ENCODE data around the gene PRDM11.

PRDM11 gene

GRCh38 chr11:45152740-45153595 is 6.5 kb downstream of the PRDM11 start:
- H3K4me3 ChIP-seq (ENCODE audit: low read depth, low read length), result no peak overlapping the region
- in situ Hi-C loops (cut with HindIII; ENCODE audit: low pct_ligation_motif_present, low sequenced_read_pairs), result no loop called here
- H3K27me3 ChIP-seq (replicated peaks), result no peaks in the 10 kb centered on the region
- no peak for TF ChIP-seq CTCF (IDR thresholded peaks at IDR 0.05; ENCODE audit: low read depth, low read length, missing control alignments)
- H3K27ac ChIP-seq, result no peak overlapping the region
- H3K36me3 ChIP-seq (replicated peaks), result no peaks in the 10 kb centered on the region
- no peak for DNase-seq

- Histone ChIP-seq H3K27me3 (replicated peaks) (no peaks in the 10 kb centered on the region), H3K4me3 (ENCODE audit: low read depth, low read length) (no peak overlapping the region), H3K27ac (no peak overlapping the region), H3K36me3 (replicated peaks) (no peaks in the 10 kb centered on the region)
- no peak for DNase-seq
- TF ChIP-seq CTCF (IDR thresholded peaks at IDR 0.05; ENCODE audit: low read depth, low read length, missing control alignments), result no peak
- in situ Hi-C loops (cut with HindIII; ENCODE audit: low pct_ligation_motif_present, low sequenced_read_pairs), result no loop called here
Measured at GRCh38 chr11:45154276-45154675, 7.8 kb downstream of the PRDM11 start.

- in situ Hi-C loops (cut with HindIII; ENCODE audit: low pct_ligation_motif_present, low sequenced_read_pairs), result no loop called here
- no peak overlapping the region for H3K27ac ChIP-seq
Measured at GRCh38 chr11:45155058-45155551, 8.7 kb downstream of the PRDM11 start.

GRCh38 chr11:45155627-45156180 is 9.3 kb downstream of the PRDM11 start:
- DNase-seq, result no peak
- no peaks in the 10 kb centered on the region for H3K27me3 ChIP-seq (replicated peaks)
- H3K27ac ChIP-seq, result no peak overlapping the region
- in situ Hi-C loops (cut with HindIII; ENCODE audit: low pct_ligation_motif_present, low sequenced_read_pairs), result no loop called here
- no peak overlapping the region for H3K4me3 ChIP-seq (ENCODE audit: low read depth, low read length)
- no peaks in the 10 kb centered on the region for H3K36me3 ChIP-seq (replicated peaks)
- no peak for TF ChIP-seq CTCF (IDR thresholded peaks at IDR 0.05; ENCODE audit: low read depth, low read length, missing control alignments)

More at GRCh38 chr11:45155058-45155551, 8.7 kb downstream of the PRDM11 start:
- Histone ChIP-seq H3K27me3 (replicated peaks) (no peaks in the 10 kb centered on the region), H3K4me3 (ENCODE audit: low read depth, low read length) (no peak overlapping the region), H3K36me3 (replicated peaks) (no peaks in the 10 kb centered on the region)
- DNase-seq, result no peak
- TF ChIP-seq CTCF (IDR thresholded peaks at IDR 0.05; ENCODE audit: low read depth, low read length, missing control alignments), result no peak

- in situ Hi-C loops (cut with HindIII; ENCODE audit: low pct_ligation_motif_present, low sequenced_read_pairs), result no loop called here
Measured at GRCh38 chr11:45156201-45156600, 9.8 kb downstream of the PRDM11 start.

More at GRCh38 chr11:45156201-45156600, 9.8 kb downstream of the PRDM11 start:
- H3K27me3 ChIP-seq (replicated peaks), result no peaks in the 10 kb centered on the region
- no peak overlapping the region for H3K4me3 ChIP-seq (ENCODE audit: low read depth, low read length)
- no peak for TF ChIP-seq CTCF (IDR thresholded peaks at IDR 0.05; ENCODE audit: low read depth, low read length, missing control alignments)
- no peak for DNase-seq
- H3K27ac ChIP-seq, result no peak overlapping the region
- H3K36me3 ChIP-seq (replicated peaks), result no peaks in the 10 kb centered on the region
